ENCODE data around the gene GPS2.

The GPS2 gene

DNA sequence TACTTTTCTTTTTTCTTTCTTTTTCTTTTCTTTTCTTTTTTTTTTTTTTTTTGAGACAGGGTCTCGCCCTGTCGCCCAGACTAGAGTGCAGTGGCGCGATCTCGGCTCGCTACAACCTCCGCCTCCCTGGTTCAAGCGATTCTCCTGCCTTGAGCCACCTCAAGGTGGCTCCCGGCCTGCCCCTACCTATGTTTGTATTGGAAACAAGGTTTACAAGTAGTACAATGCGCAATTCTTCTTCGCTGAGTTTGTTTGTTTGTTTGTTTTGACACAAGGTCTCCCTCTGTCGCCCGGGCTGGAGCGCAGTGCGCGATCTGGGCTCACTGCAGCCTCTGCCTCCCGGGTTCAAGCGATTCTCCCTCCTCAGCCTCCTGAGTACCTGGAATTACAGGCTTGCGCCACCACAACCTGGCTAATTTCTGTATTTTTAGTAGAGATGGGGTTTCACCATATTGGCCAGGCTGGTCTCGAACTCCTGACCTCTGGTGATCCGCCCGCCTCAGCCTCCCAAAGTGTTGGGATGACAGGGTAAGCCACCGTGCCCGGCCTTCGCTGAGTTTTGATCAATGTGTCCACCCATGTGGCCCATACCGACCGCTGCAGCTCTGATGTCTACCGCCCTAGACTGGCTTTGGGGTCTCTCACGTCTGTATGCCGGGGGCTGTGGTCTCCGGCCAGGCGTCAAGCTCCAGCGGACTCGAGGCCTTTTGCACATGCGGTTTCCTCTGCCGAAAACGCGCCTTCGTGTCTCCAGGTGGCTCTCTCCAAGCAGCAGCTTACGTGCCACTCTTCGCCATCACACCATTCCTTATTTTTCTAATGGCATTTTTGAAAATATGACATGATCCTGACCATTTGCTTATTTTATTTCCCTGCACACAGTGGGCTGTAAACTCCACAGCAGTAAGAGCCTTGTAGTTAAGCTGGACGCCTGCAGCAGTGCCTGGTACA, 19.7 kb downstream of the GPS2 start:
- TF ChIP-seq GATA3 (IDR thresholded peaks at IDR 0.05; ENCODE audit: low read depth, low read length), result no peak
- no peak for TF ChIP-seq GATA2 (IDR thresholded peaks at IDR 0.05; ENCODE audit: low read depth, low read length)

GRCh38 chr17:7294614-7295153, 20.5 kb downstream of the GPS2 start, which contains the start of gene YBX2:
YBX2 (minus strand) TSS chr17:7294639; CDS start chr17:7294500, 139 bp downstream.
- no peak for TF ChIP-seq GATA3 (IDR thresholded peaks at IDR 0.05; ENCODE audit: low read depth, low read length)
- no peak for TF ChIP-seq GATA2 (IDR thresholded peaks at IDR 0.05; ENCODE audit: low read depth, low read length)

DNA sequence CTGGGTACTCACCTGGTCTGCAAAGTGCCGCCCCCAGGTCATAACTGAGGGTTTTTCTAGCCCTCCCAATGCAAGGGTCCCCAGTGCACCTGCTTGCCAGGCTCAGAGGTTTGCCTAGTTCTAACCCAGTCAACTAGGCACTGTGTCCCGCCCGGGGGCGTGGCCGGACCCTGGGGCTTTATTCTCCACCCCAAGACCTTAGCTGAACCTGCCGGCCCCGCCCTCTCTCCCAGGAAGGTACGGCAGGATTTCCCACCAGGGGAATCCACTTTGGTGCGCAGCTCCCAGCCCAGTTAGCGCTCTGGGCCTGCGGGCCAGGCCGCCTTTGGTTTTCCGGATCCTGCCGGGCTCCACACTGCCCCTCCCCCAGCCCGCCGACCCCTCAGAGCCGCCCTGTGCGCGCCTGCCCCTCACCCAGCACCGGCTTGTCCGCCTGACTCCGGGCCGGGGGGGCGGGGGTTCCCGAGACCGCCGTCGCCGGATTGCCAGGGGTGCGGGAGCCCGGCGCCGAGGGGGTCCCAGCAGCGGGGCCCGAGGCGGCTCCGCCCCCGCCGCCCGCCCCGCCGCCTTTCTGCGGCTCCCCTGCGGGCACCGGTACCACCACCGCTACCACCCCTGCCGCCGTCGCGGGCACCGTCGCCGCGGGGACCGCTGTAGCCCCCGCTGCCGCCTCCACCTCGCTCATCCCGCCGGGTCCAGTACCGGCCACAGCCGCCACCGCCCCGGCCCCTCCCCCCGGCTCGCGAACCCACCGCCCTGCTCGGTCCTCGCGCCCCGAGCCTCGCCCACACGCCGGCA, 21.1 kb downstream of the GPS2 start:
- TF ChIP-seq GATA2 (IDR thresholded peaks at IDR 0.05; ENCODE audit: low read depth, low read length), result no peak
- no peak for TF ChIP-seq GATA3 (IDR thresholded peaks at IDR 0.05; ENCODE audit: low read depth, low read length)

DNA sequence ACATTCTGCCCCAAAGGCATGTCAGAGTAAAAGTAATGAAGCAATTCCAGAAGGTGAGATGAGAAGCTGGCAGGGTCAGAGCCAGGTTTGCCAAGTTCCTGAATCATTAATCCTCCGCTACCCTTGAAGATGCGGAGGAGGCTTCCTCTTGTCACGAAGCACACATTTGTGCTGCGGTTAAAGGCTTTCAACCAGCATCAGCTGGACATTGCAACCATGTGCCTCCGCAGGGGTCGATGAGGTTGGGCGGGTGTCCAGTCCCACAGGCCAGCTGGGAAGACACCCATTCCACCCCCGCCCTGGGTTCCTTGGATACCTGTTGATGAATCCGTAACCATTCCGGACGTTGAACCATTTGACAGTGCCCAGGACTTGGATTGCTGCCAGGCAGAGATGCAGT, 22.0 kb downstream of the GPS2 start:
- TF ChIP-seq GATA2 (IDR thresholded peaks at IDR 0.05; ENCODE audit: low read depth, low read length), result no peak

- no peak for TF ChIP-seq GATA3 (IDR thresholded peaks at IDR 0.05; ENCODE audit: low read depth, low read length)
- no peak for TF ChIP-seq GATA2 (IDR thresholded peaks at IDR 0.05; ENCODE audit: low read depth, low read length)
These were observed 22.4 kb downstream of the GPS2 start for GRCh38 chr17:7292729-7293128.

GRCh38 chr17:7292194-7292593, 23.0 kb downstream of the GPS2 start:
- TF ChIP-seq GATA2 (IDR thresholded peaks at IDR 0.05; ENCODE audit: low read depth, low read length) (no peak), GATA3 (IDR thresholded peaks at IDR 0.05; ENCODE audit: low read depth, low read length) (no peak)

GRCh38 chr17:7290685-7291084, 24.5 kb downstream of the GPS2 start:
- no peak for TF ChIP-seq GATA3 (IDR thresholded peaks at IDR 0.05; ENCODE audit: low read depth, low read length)
- TF ChIP-seq GATA2 (IDR thresholded peaks at IDR 0.05; ENCODE audit: low read depth, low read length), result no peak

DNA sequence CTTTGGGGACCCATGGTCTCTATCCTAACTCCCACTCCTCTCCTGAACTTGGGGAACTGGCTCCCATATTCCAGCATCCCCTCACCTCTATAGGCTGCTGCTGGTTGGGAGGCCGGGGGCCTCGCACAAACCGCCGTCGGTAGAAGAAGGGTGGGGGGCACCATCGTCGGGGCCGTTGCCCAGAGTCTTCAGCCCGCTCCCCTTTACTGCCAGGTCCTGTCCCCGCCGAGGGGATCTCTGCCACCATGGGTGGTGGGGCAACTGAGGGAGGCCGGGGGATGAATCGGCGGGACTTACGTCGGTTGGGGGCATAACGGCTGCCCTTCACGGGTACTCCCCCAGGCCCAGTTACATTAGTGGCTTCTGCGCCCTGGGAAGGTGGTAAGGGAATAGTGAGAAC, 25.0 kb downstream of the GPS2 start:
- TF ChIP-seq GATA3 (IDR thresholded peaks at IDR 0.05; ENCODE audit: low read depth, low read length) (no peak), GATA2 (IDR thresholded peaks at IDR 0.05; ENCODE audit: low read depth, low read length) (no peak)

GRCh38 chr17:7289256-7290032, 25.7 kb downstream of the GPS2 start:
- TF ChIP-seq GATA2 (IDR thresholded peaks at IDR 0.05; ENCODE audit: low read depth, low read length), result no peak
- no peak for TF ChIP-seq GATA3 (IDR thresholded peaks at IDR 0.05; ENCODE audit: low read depth, low read length)

- TF ChIP-seq GATA2 (IDR thresholded peaks at IDR 0.05; ENCODE audit: low read depth, low read length) (no peak), GATA3 (IDR thresholded peaks at IDR 0.05; ENCODE audit: low read depth, low read length) (no peak)
These were observed 29.5 kb downstream of the GPS2 start for GRCh38 chr17:7285679-7286078.

DNA sequence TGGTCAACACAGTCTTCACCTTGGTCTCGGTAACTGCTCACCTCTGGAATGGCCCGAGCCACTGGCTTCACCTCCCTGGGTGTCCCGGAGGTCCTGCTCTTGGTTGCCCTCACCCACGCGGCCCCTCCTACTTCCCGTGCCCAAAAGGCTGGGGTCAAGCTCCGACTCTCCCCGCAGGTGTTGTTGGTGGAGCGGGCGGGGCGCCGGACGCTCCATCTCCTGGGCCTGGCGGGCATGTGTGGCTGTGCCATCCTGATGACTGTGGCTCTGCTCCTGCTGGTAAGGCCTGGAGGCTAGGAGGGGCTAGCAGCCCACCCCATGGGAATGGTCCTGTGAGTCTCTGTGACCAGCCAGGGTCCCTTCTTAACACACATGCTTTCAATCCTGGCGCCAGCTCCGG, 30.2 kb downstream of the GPS2 start:
- TF ChIP-seq GATA3 (IDR thresholded peaks at IDR 0.05; ENCODE audit: low read depth, low read length) (no peak), GATA2 (IDR thresholded peaks at IDR 0.05; ENCODE audit: low read depth, low read length) (no peak)

DNA sequence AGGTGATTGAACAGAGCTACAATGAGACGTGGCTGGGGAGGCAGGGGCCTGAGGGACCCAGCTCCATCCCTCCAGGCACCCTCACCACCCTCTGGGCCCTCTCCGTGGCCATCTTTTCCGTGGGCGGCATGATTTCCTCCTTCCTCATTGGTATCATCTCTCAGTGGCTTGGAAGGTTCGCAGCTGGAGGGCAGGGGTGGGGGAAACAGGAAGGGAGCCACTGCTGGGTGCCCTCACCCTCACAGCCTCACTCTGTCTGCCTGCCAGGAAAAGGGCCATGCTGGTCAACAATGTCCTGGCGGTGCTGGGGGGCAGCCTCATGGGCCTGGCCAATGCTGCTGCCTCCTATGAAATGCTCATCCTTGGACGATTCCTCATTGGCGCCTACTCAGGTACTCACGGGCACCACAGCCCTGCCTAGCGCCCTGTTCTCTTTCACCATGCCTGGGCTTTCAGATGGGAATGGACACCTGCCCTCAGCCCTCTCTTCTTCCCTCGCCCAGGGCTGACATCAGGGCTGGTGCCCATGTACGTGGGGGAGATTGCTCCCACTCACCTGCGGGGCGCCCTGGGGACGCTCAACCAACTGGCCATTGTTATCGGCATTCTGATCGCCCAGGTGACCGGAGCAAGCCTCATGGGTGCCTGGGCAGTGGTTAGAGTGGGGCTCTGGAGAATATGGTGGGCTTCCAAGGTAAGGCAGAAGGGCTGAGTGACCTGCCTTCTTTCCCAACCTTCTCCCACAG, 31.5 kb downstream of the GPS2 start:
- no peak for TF ChIP-seq GATA3 (IDR thresholded peaks at IDR 0.05; ENCODE audit: low read depth, low read length)

DNA sequence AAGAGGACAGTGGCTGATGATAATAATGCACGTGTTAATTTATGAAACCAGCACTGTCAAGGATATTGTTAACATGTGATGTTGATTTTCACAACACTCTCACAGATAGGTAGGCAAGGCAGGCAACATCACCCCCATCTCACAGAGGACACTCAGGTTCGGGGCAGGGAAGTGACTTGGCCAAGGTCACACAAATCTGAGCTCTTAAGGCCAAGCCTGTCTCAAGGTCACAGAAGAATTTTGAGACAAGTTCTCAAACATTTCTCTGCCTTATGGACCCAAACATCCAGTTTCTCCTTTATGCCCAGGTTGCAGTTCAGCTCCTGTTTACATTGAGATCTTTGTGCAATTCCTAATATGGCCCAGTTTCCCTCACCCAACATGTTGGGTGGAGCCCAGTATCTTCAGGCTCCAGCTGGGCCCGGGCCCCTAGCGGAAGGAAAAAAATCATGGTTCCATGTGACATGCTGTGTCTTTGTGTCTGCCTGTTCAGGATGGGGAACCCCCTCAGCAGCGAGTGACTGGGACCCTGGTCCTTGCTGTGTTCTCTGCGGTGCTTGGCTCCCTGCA, 32.3 kb downstream of the GPS2 start:
- TF ChIP-seq GATA2 (IDR thresholded peaks at IDR 0.05; ENCODE audit: low read depth, low read length) (no peak), GATA3 (IDR thresholded peaks at IDR 0.05; ENCODE audit: low read depth, low read length) (no peak)
